Measurements from ENCODE around the gene PSME3IP1.

The PSME3IP1 gene

GRCh38 chr16:57169327-57169726 lies 16.5 kb downstream of the PSME3IP1 start:
- no peak for DNase-seq (ENCODE audit: low read depth in 2 of 2)

GRCh38 chr16:57167953-57168352 lies 17.9 kb downstream of the PSME3IP1 start:
- DNase-seq (ENCODE audit: low read depth in 2 of 2): no peak

- no peak for DNase-seq (ENCODE audit: low read depth in 2 of 2)
Observed at GRCh38 chr16:57167538-57167937, 18.3 kb downstream of the PSME3IP1 start.

GRCh38 chr16:57166951-57167350 lies 18.9 kb downstream of the PSME3IP1 start:
- no peak for DNase-seq (ENCODE audit: low read depth in 2 of 2)

GRCh38 chr16:57166451-57166850 lies 19.4 kb downstream of the PSME3IP1 start:
- no peak for DNase-seq (ENCODE audit: low read depth in 2 of 2)

GRCh38 chr16:57165938-57166337 lies 19.9 kb downstream of the PSME3IP1 start:
- no peak for DNase-seq (ENCODE audit: low read depth in 2 of 2)

GRCh38 chr16:57165483-57165882 lies 20.4 kb downstream of the PSME3IP1 start:
- no peak for DNase-seq (ENCODE audit: low read depth in 2 of 2)

- no peak for DNase-seq (ENCODE audit: low read depth in 2 of 2)
Observed at GRCh38 chr16:57163842-57164241, 22.0 kb downstream of the PSME3IP1 start.

- no peak for DNase-seq (ENCODE audit: low read depth in 2 of 2)
Observed at GRCh38 chr16:57159447-57159846, 26.4 kb downstream of the PSME3IP1 start.

GRCh38 chr16:57157533-57157932 lies 28.3 kb downstream of the PSME3IP1 start:
- DNase-seq (ENCODE audit: low read depth in 2 of 2): no peak

- DNase-seq (ENCODE audit: low read depth in 2 of 2): no peak
Observed at GRCh38 chr16:57156351-57156703, 29.5 kb downstream of the PSME3IP1 start.

- DNase-seq (ENCODE audit: low read depth in 2 of 2): no peak
Observed at GRCh38 chr16:57155702-57156350, 30.0 kb downstream of the PSME3IP1 start.

GRCh38 chr16:57153841-57154240 lies 32.0 kb downstream of the PSME3IP1 start:
- DNase-seq (ENCODE audit: low read depth in 2 of 2): no peak

- DNase-seq (ENCODE audit: low read depth in 2 of 2): no peak
Observed at GRCh38 chr16:57152096-57153093, 33.4 kb downstream of the PSME3IP1 start.

- no peak for DNase-seq (ENCODE audit: low read depth in 2 of 2)
Observed at GRCh38 chr16:57151369-57151768, 34.5 kb downstream of the PSME3IP1 start.

- DNase-seq (ENCODE audit: low read depth in 2 of 2): no peak
Observed at GRCh38 chr16:57150682-57151330, 35.0 kb downstream of the PSME3IP1 start.

GRCh38 chr16:57149391-57149790 lies 36.4 kb downstream of the PSME3IP1 start:
- DNase-seq (ENCODE audit: low read depth in 2 of 2): no peak

GRCh38 chr16:57148481-57148880 lies 37.4 kb downstream of the PSME3IP1 start:
- DNase-seq (ENCODE audit: low read depth in 2 of 2): no peak

- no peak for DNase-seq (ENCODE audit: low read depth in 2 of 2)
Observed at GRCh38 chr16:57147381-57148221, 38.2 kb downstream of the PSME3IP1 start.

- DNase-seq (ENCODE audit: low read depth in 2 of 2): no peak
Observed at GRCh38 chr16:57146735-57147134, 39.1 kb downstream of the PSME3IP1 start.

- no peak for DNase-seq (ENCODE audit: low read depth in 2 of 2)
Observed at GRCh38 chr16:57146040-57146647, 39.7 kb downstream of the PSME3IP1 start.
